H1 (cell line): ENCODE results near the gene UVSSA. TPM values are rescaled to one million over a fixed set of nuclear protein-coding genes. Genes with fewer than 3 reads are reported as not detected.
A peak's percentile ranks its signal among the peaks of the same experiment; 100 is the strongest.

Experiments used
- CTCF ChIA-PET: fragments of 300-600 bp; sonication (Branson Sonifier 250); formaldehyde crosslinking; loops from one replicate; lab custom pipeline; 2021; ENCODE audit not compliant: partially characterized antibody; lab: Charles Lee
- POLR2A ChIA-PET: fragments of 300-600 bp; sonication (Branson Sonifier 250); formaldehyde crosslinking; loops from one replicate; lab custom pipeline; 2021; ENCODE audit warnings: inconsistent platforms; ENCODE audit not compliant: partially characterized antibody; lab: Charles Lee
- DNase-seq, 2 experiments: peaks; one replicate each; pipeline versions ENCODE4 v3.0.0 to v3.0.0-alpha.2; 2010 to 2022; ENCODE audit warnings: low spot score in 2 of 2, low read depth in 1 of 2, mixed read lengths in 1 of 2
- FAIRE-seq: peaks from 2 replicates; lab custom pipeline; 2011; peaks lifted over from hg19 to GRCh38; lab: Jason Lieb, UNC
- H2AFZ ChIP-seq: 2 replicates; pipeline ENCODE4 v1.8.1; 2012; ENCODE audit warnings: low read length, inconsistent platforms
- H2AK5ac ChIP-seq: 2 replicates; pipeline ENCODE4 v1.6.1; 2013; ENCODE audit warnings: low read depth, low read length
- H2BK120ac ChIP-seq: replicated peaks from 2 replicates; pipeline ENCODE3; 2013; ENCODE audit warnings: low read depth, low read length, inconsistent platforms
- H2BK12ac ChIP-seq: 2 replicates; pipeline ENCODE4 v1.6.1; 2013; ENCODE audit warnings: low read depth, low read length
- H2BK15ac ChIP-seq: 2 replicates; pipeline ENCODE4 v1.6.1; 2013; ENCODE audit warnings: low read length
- H2BK20ac ChIP-seq: 2 replicates; pipeline ENCODE4 v1.6.1; 2013; ENCODE audit warnings: low read length
- H2BK5ac ChIP-seq: 2 replicates; pipeline ENCODE4 v1.6.1; 2013; ENCODE audit warnings: low read depth, low read length
- H3K14ac ChIP-seq: 2 replicates; pipeline ENCODE4 v1.6.1; 2013; ENCODE audit warnings: inconsistent platforms; ENCODE audit not compliant: insufficient read length
- H3K18ac ChIP-seq: 2 replicates; pipeline ENCODE4 v1.6.1; 2013; ENCODE audit warnings: low read length; ENCODE audit errors: extremely low read depth
- H3K23ac ChIP-seq: 2 replicates; pipeline ENCODE4 v1.6.1; 2013; ENCODE audit warnings: inconsistent platforms; ENCODE audit not compliant: insufficient read length
- H3K23me2 ChIP-seq: 2 replicates; pipeline ENCODE4 v1.6.1; 2013; ENCODE audit warnings: low read depth, low read length
- H3K27ac ChIP-seq: 2 replicates; pipeline ENCODE4 v1.6.1; 2011; ENCODE audit warnings: low read depth, low read length, inconsistent platforms
- H3K27me3 ChIP-seq, 4 experiments: replicated peaks in 1 of 4; 1 replicate in 1 of 4; 2 replicates in 3 of 4; pipeline versions ENCODE4 v1.6.1 to v1.8.1; 2011 to 2013; ENCODE audit warnings: low read length in 3 of 4, mild to moderate bottlenecking in 3 of 4, inconsistent platforms in 2 of 4, mixed read lengths in 2 of 4, moderate library complexity in 1 of 4; ENCODE audit not compliant: control insufficient read depth in 3 of 4, insufficient read depth in 3 of 4; ENCODE audit errors: extremely low read depth in 1 of 4
- H3K36me3 ChIP-seq, 4 experiments: 2 replicates each; pipeline versions ENCODE4 v1.6.1 to v1.8.1; 2011 to 2013; ENCODE audit warnings: mild to moderate bottlenecking in 4 of 4, low read length in 3 of 4, moderate library complexity in 2 of 4, control low read depth in 1 of 4, inconsistent platforms in 1 of 4; ENCODE audit not compliant: insufficient read depth in 4 of 4, control insufficient read depth in 2 of 4
- H3K4ac ChIP-seq: replicated peaks from 2 replicates; pipeline ENCODE3; 2013; ENCODE audit warnings: low read length, low read depth, mixed read lengths, inconsistent platforms; ENCODE audit not compliant: insufficient read length
- H3K4me1 ChIP-seq, 4 experiments: replicated peaks in 1 of 4; 1 replicate in 1 of 4; 2 replicates in 3 of 4; pipeline versions ENCODE4 v1.6.1 to v1.8.1; 2011 to 2013; ENCODE audit warnings: low read length in 3 of 4, inconsistent platforms in 2 of 4, mixed read lengths in 1 of 4; ENCODE audit not compliant: insufficient read depth in 4 of 4, control insufficient read depth in 3 of 4
- H3K4me2 ChIP-seq, 2 experiments: 2 replicates each; pipeline versions ENCODE4 v1.6.1 to v1.8.1; 2011 to 2013; ENCODE audit warnings: low read depth in 2 of 2, low read length in 2 of 2, control low read depth in 1 of 2, inconsistent platforms in 1 of 2, mild to moderate bottlenecking in 1 of 2; ENCODE audit not compliant: insufficient read depth in 1 of 2
- H3K4me3 ChIP-seq, 4 experiments: fragments of 200-600, 300-600 bp in 1 of 4; sonication (generic), shearing (Covaris generic), sonication (Bioruptor Twin) in 1 of 4; 2 replicates each; pipeline versions ENCODE4 v1.5.1 to v1.8.1; 2011 to 2016; ENCODE audit warnings: low read length in 4 of 4, low read depth in 3 of 4, control low read depth in 2 of 4, inconsistent platforms in 2 of 4, mild to moderate bottlenecking in 2 of 4, mixed read lengths in 1 of 4, moderate library complexity in 1 of 4; ENCODE audit not compliant: insufficient read depth in 2 of 4; ENCODE audit errors: extremely low read depth in 1 of 4
- H3K56ac ChIP-seq: replicated peaks from 2 replicates; pipeline ENCODE3; 2013; ENCODE audit warnings: low read depth, mild to moderate bottlenecking, mixed read lengths, low read length, inconsistent platforms; ENCODE audit not compliant: insufficient read length
- H3K79me1 ChIP-seq: 2 replicates; pipeline ENCODE4 v1.6.1; 2013; ENCODE audit warnings: low read depth, low read length, control low read depth
- H3K79me2 ChIP-seq, 2 experiments: 2 replicates each; pipeline versions ENCODE4 v1.6.1 to v1.8.1; 2012 to 2013; ENCODE audit warnings: low read length in 2 of 2, mild to moderate bottlenecking in 2 of 2, inconsistent platforms in 1 of 2; ENCODE audit not compliant: insufficient read depth in 2 of 2, control insufficient read depth in 1 of 2
- H3K9ac ChIP-seq, 4 experiments: replicated peaks in 1 of 4; 1 replicate in 1 of 4; 2 replicates in 3 of 4; pipeline versions ENCODE4 v1.6.1 to v1.8.1; 2011 to 2013; ENCODE audit warnings: low read depth in 3 of 4, low read length in 3 of 4, control low read depth in 2 of 4, mild to moderate bottlenecking in 2 of 4, moderate library complexity in 2 of 4, inconsistent platforms in 1 of 4; ENCODE audit errors: extremely low read depth in 1 of 4
- H3K9me3 ChIP-seq, 2 experiments: 2 replicates each; pipeline versions ENCODE4 v1.6.1 to v1.8.1; 2012 to 2013; ENCODE audit warnings: mild to moderate bottlenecking in 2 of 2, moderate library complexity in 2 of 2, control low read depth in 1 of 2, inconsistent platforms in 1 of 2, low read depth in 1 of 2, low read length in 1 of 2, mixed read lengths in 1 of 2; ENCODE audit not compliant: insufficient read depth in 2 of 2
- H4K20me1 ChIP-seq, 2 experiments: replicated peaks in 1 of 2; 2 replicates each; pipeline versions ENCODE3 to v1.8.1; 2011 to 2013; ENCODE audit warnings: inconsistent platforms in 2 of 2, low read length in 2 of 2, mild to moderate bottlenecking in 1 of 2; ENCODE audit not compliant: insufficient read depth in 2 of 2, control insufficient read depth in 1 of 2
- H4K5ac ChIP-seq: 2 replicates; pipeline ENCODE4 v1.6.1; 2013; ENCODE audit warnings: low read length, low read depth, mixed read lengths, inconsistent platforms; ENCODE audit not compliant: insufficient read length
- H4K8ac ChIP-seq: 2 replicates; pipeline ENCODE4 v1.8.0; 2013; ENCODE audit warnings: mild to moderate bottlenecking, moderate library complexity, low read length, inconsistent platforms; ENCODE audit not compliant: insufficient read depth; ENCODE audit errors: extremely low read depth
- H4K91ac ChIP-seq: replicated peaks from 2 replicates; pipeline ENCODE3; 2013; ENCODE audit warnings: low read length, mixed read lengths, inconsistent platforms; ENCODE audit not compliant: insufficient read length
- BACH1 ChIP-seq: IDR thresholded peaks from 2 replicates; pipeline ENCODE4 v1.6.1; 2012; ENCODE audit warnings: low read length, improper control_type of control experiment
- JUN ChIP-seq: IDR thresholded peaks from 2 replicates; pipeline ENCODE4 v1.6.1; 2011; ENCODE audit warnings: low read depth, mild to moderate bottlenecking, improper control_type of control experiment, low read length
- POU5F1 ChIP-seq: IDR thresholded peaks from 2 replicates; pipeline ENCODE4 v1.6.1; 2011; ENCODE audit warnings: low read depth, mild to moderate bottlenecking, low read length, moderate library complexity
- SUZ12 ChIP-seq: fragments of 200-600 bp; sonication (generic); IDR thresholded peaks from 2 replicates; pipeline ENCODE4 v1.6.1; 2012; ENCODE audit warnings: mild to moderate bottlenecking, inconsistent platforms, low read length, moderate library complexity, mixed read lengths
- WGBS, 2 experiments: shearing (Covaris generic) in 1 of 2; methylation state at CpG; one replicate each; pipeline versions ENCODE4 v1.1.6 to v1.1.7; 2013 to 2015; ENCODE audit warnings: low lambda C conversion rate in 2 of 2, mixed read lengths in 2 of 2, inconsistent platforms in 1 of 2, low coverage in 1 of 2, missing lambda C conversion rate in 1 of 2; ENCODE audit not compliant: insufficient replicate concordance in 2 of 2, insufficient coverage in 1 of 2, insufficient read length in 1 of 2; ENCODE audit errors: extremely low coverage in 1 of 2, missing lambda C conversion rate in 1 of 2; 5-methylcytosine and 5-hydroxymethylcytosine counted together
- polyA plus RNA-seq, 7 experiments: library from polyadenylated mRNA; depleted of rRNA in 3 of 7; stranded (reverse) in 5 of 7; unstranded in 2 of 7; fragments of >200 nt in 5 of 7; fragments of 200-250 nt in 2 of 7; gene quantifications; 1 replicate in 5 of 7; 2 replicates in 1 of 7; 4 replicates in 1 of 7; pipeline versions ENCODE4 v1.2.1 to v1.2.3, GENCODE V29; 2011 to 2013; ENCODE audit warnings: missing spikeins in 2 of 7, mixed read lengths in 2 of 7
- total RNA-seq: library from RNA; stranded (reverse); fragmentation: NEBNext Ultra II Directional; extraction: Animal tissue kit (Norgen Biotek cat#: 25700); gene quantifications from 2 replicates; pipeline ENCODE4 v1.2.1, GENCODE V29; 2021

UVSSA gene
- total and polyA plus RNA-seq, 2 of the 8 experiments (the other 6 are each of a cell fraction or from before 2014, with no cell fraction given): 14.5 to 19.4 TPM

GRCh38 chr4:1369091-1369450 lies 22.1 kb downstream of the UVSSA start:
- H2BK5ac ChIP-seq: no peak overlapping the region
- H2BK15ac ChIP-seq: no peak overlapping the region
- WGBS, 2 experiments: 88% methylated on average over 16 of the region's 18 CpGs; no CpG with 5 or more reads in 1 of the 2 experiments
- H3K23me2 ChIP-seq: no peaks in the 10 kb centered on the region
- peaks cover 0 to 11% of the 10 kb centered on the region in 2 experiments for H4K20me1 ChIP-seq
- H3K4me3 ChIP-seq: no peak overlapping the region
- no peak overlapping the region for H3K56ac ChIP-seq
- no peak overlapping the region for H4K91ac ChIP-seq
- no peak overlapping the region for H3K18ac ChIP-seq
- ChIA-PET CTCF (interaction anchor here (1.2 to 2.2 kb wide), 7 partner anchors 9 to 261 kb away, joined by 3 to 13 read pairs (median 5); no protein-coding TSS in a partner anchor), POLR2A (interaction anchor here (0.7 to 1.5 kb wide), 2 partner anchors 8 to 118 kb away, joined by 3 read pairs; no protein-coding TSS in a partner anchor)
- no peak overlapping the region for H3K4ac ChIP-seq
- H3K23ac ChIP-seq: no peak overlapping the region
- H2BK12ac ChIP-seq: no peak overlapping the region
- H3K36me3 ChIP-seq: no peaks in the 10 kb centered on the region
- H3K4me2 ChIP-seq: no peak overlapping the region
- peaks cover 0 to 2% (median 0%) of the 10 kb centered on the region in 4 experiments; a peak in 1 of 7 replicates for H3K4me1 ChIP-seq
- no peak overlapping the region for H3K14ac ChIP-seq
- H4K8ac ChIP-seq: peak overlapping the region; percentile 63; the same call in 1 of the 2 replicates
- no peaks in the 10 kb centered on the region for H3K79me1 ChIP-seq
- H2AK5ac ChIP-seq: no peak overlapping the region
- no peak overlapping the region for H4K5ac ChIP-seq
- H2BK20ac ChIP-seq: no peak overlapping the region
- no peaks in the 10 kb centered on the region for H3K9me3 ChIP-seq
- no peak for FAIRE-seq
- no peaks in the 10 kb centered on the region for H3K79me2 ChIP-seq
- no peak for DNase-seq
- no peak overlapping the region for H3K9ac ChIP-seq
- H3K27ac ChIP-seq: no peak overlapping the region
- no peak overlapping the region for H2BK120ac ChIP-seq
- no peak overlapping the region for H2AFZ ChIP-seq
- no peaks in the 10 kb centered on the region for H3K27me3 ChIP-seq
- TF ChIP-seq BACH1: no peak
- no peak for TF ChIP-seq JUN
- no peak for TF ChIP-seq POU5F1
- no peak for TF ChIP-seq SUZ12
- TF ChIP-seq, all 59 proteins: peak for 0
